Panc1 (cell line): ENCODE data around the gene YWHAG.

Experiments used
- POLR2AphosphoS5 ChIP-seq: IDR thresholded peaks from 2 replicates; pipeline ENCODE4 v1.6.1; 2012; ENCODE audit warnings: mild to moderate bottlenecking, low read depth, low read length, moderate library complexity
- SIN3A ChIP-seq: IDR thresholded peaks from 2 replicates; pipeline ENCODE4 v1.6.1; 2012; ENCODE audit warnings: low read depth, mild to moderate bottlenecking, low read length, moderate library complexity, borderline replicate concordance; ENCODE audit not compliant: insufficient read depth
- TF ChIP-seq, protein P1 (sequence below): fragments of 450-650 bp; IDR thresholded peaks from 2 replicates; pipeline ENCODE4 v1.5.1; 2017; ENCODE audit warnings: mild to moderate bottlenecking
- TF ChIP-seq, protein P2 (sequence below), 2 experiments: IDR thresholded peaks; 2 replicates each; pipeline ENCODE4 v1.6.1; 2011 to 2012; ENCODE audit warnings: low read depth in 2 of 2, control low read depth in 1 of 2, low read length in 1 of 2, mild to moderate bottlenecking in 1 of 2, moderate library complexity in 1 of 2; ENCODE audit not compliant: insufficient read depth in 1 of 2

DNA sequence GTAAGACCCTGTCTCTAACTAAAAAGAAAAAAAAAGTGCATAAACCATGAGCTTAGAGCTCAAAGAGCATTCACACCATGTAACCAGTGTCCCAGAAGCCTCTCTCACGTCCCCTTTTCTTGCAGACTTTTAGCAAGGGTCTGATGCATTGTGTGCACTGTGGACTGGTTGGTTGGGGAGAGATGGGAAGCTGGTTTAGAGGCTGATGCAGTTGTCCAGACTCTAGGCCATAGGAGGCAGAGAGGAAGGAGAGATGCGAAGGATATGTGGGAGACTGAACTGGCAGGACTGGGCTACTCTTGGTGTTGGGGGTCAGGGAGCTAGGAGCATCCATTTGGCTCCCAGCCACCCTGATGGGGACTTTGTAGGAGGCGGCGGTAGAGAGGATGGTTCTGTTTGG, 48.9 kb upstream of the YWHAG start:
- TF ChIP-seq, protein P1, sequence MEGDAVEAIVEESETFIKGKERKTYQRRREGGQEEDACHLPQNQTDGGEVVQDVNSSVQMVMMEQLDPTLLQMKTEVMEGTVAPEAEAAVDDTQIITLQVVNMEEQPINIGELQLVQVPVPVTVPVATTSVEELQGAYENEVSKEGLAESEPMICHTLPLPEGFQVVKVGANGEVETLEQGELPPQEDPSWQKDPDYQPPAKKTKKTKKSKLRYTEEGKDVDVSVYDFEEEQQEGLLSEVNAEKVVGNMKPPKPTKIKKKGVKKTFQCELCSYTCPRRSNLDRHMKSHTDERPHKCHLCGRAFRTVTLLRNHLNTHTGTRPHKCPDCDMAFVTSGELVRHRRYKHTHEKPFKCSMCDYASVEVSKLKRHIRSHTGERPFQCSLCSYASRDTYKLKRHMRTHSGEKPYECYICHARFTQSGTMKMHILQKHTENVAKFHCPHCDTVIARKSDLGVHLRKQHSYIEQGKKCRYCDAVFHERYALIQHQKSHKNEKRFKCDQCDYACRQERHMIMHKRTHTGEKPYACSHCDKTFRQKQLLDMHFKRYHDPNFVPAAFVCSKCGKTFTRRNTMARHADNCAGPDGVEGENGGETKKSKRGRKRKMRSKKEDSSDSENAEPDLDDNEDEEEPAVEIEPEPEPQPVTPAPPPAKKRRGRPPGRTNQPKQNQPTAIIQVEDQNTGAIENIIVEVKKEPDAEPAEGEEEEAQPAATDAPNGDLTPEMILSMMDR: no peak
- TF ChIP-seq, protein P2, sequence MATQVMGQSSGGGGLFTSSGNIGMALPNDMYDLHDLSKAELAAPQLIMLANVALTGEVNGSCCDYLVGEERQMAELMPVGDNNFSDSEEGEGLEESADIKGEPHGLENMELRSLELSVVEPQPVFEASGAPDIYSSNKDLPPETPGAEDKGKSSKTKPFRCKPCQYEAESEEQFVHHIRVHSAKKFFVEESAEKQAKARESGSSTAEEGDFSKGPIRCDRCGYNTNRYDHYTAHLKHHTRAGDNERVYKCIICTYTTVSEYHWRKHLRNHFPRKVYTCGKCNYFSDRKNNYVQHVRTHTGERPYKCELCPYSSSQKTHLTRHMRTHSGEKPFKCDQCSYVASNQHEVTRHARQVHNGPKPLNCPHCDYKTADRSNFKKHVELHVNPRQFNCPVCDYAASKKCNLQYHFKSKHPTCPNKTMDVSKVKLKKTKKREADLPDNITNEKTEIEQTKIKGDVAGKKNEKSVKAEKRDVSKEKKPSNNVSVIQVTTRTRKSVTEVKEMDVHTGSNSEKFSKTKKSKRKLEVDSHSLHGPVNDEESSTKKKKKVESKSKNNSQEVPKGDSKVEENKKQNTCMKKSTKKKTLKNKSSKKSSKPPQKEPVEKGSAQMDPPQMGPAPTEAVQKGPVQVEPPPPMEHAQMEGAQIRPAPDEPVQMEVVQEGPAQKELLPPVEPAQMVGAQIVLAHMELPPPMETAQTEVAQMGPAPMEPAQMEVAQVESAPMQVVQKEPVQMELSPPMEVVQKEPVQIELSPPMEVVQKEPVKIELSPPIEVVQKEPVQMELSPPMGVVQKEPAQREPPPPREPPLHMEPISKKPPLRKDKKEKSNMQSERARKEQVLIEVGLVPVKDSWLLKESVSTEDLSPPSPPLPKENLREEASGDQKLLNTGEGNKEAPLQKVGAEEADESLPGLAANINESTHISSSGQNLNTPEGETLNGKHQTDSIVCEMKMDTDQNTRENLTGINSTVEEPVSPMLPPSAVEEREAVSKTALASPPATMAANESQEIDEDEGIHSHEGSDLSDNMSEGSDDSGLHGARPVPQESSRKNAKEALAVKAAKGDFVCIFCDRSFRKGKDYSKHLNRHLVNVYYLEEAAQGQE (IDR thresholded peaks at IDR 0.05; ENCODE audit: insufficient read depth in 1 of 2, low read depth in 2 of 2, low read length in 1 of 2): no peak
- TF ChIP-seq SIN3A (no peak), POLR2AphosphoS5 (no peak)
